Thyroid gland (tissue), 4 donors: ENCODE results near the gene RRAD.

Experiments used
- POLR2A ChIP-seq, 2 donors: fragments of 450-650 bp; IDR thresholded peaks; one replicate each; pipeline ENCODE4 v1.6.1; 2017; ENCODE audit warnings: antibody characterized with exemption in 2 of 2, mild to moderate bottlenecking in 2 of 2, moderate library complexity in 1 of 2
- TF ChIP-seq, protein P1 (sequence below), 6 experiments: fragments of 200-600 bp in 3 of 6; fragments of 450-650 bp in 3 of 6; sonication (generic) in 3 of 6; IDR thresholded peaks; one replicate each; pipeline ENCODE4 v1.5.1; 2016 to 2019; ENCODE audit warnings: antibody characterized with exemption in 6 of 6, mild to moderate bottlenecking in 2 of 6, inconsistent platforms in 1 of 6, moderate library complexity in 1 of 6

GRCh38 chr16:66939366-66939765 is 14.0 kb upstream of the RRAD start:
- TF ChIP-seq, protein P1, sequence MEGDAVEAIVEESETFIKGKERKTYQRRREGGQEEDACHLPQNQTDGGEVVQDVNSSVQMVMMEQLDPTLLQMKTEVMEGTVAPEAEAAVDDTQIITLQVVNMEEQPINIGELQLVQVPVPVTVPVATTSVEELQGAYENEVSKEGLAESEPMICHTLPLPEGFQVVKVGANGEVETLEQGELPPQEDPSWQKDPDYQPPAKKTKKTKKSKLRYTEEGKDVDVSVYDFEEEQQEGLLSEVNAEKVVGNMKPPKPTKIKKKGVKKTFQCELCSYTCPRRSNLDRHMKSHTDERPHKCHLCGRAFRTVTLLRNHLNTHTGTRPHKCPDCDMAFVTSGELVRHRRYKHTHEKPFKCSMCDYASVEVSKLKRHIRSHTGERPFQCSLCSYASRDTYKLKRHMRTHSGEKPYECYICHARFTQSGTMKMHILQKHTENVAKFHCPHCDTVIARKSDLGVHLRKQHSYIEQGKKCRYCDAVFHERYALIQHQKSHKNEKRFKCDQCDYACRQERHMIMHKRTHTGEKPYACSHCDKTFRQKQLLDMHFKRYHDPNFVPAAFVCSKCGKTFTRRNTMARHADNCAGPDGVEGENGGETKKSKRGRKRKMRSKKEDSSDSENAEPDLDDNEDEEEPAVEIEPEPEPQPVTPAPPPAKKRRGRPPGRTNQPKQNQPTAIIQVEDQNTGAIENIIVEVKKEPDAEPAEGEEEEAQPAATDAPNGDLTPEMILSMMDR (IDR thresholded peaks at IDR 0.05) = no peak
- TF ChIP-seq POLR2A (IDR thresholded peaks at IDR 0.05) = no peak
